ENCODE results near the gene CLNK. TPM values are rescaled to one million over a fixed set of nuclear protein-coding genes. Genes with fewer than 3 reads are reported as not detected.

Gene CLNK
- total RNA-seq, 2 experiments from 2014 or later: 2.0 TPM; not detected in 1

- Histone ChIP-seq H3K27ac (ENCODE audit: low read depth, low read length, poor library complexity, severe bottlenecking) (no peak overlapping the region), H3K9me2 (ENCODE audit: insufficient read depth, low read length) (no peaks in the 10 kb centered on the region), H3K4me1 (ENCODE audit: insufficient read depth, low read length, poor library complexity, severe bottlenecking) (no peaks in the 10 kb centered on the region), H4K20me1 (ENCODE audit: insufficient read depth, low read length) (no peaks in the 10 kb centered on the region), H3K4me2 (ENCODE audit: low read length) (no peak overlapping the region), H2AFZ (ENCODE audit: low read length) (no peak overlapping the region), H3K79me2 (ENCODE audit: insufficient read depth, low read depth, low read length) (no peaks in the 10 kb centered on the region), H3K9me3 (ENCODE audit: low read length) (no peaks in the 10 kb centered on the region), H3K36me3 (ENCODE audit: insufficient read depth, low read length) (no peaks in the 10 kb centered on the region), H3K4me3 (ENCODE audit: low read depth, low read length, poor library complexity, severe bottlenecking) (no peak overlapping the region)
- CTCF ChIA-PET (ENCODE audit: unreplicated experiment): no interaction called here
- intact Hi-C loops (cut with micrococcal nuclease; ENCODE audit: unreplicated experiment): no loop called here
- TF ChIP-seq CTCF (conservative IDR thresholded peaks at IDR 0.05; ENCODE audit: low read length): no peak
- TF ChIP-seq EZH2phosphoT487 (IDR thresholded peaks at IDR 0.05; ENCODE audit: borderline replicate concordance, low read depth, low read length): no peak
- POLR2A ChIA-PET: interaction anchor here (0.7 to 0.9 kb wide), 2 partner anchors 9 to 14 kb away, joined by 4 to 14 read pairs; no protein-coding TSS in a partner anchor
- no TSS peak for BruUV-seq (replicated peaks)
- DNase-seq (ENCODE audit: low spot score): no peak
These were observed 28.1 kb downstream of the CLNK start for GRCh38 chr4:10656420-10656819.

GRCh38 chr4:10655968-10656367, 28.6 kb downstream of the CLNK start:
- Histone ChIP-seq H4K20me1 (ENCODE audit: insufficient read depth, low read length) (no peaks in the 10 kb centered on the region), H3K4me2 (ENCODE audit: low read length) (no peak overlapping the region), H3K9me2 (ENCODE audit: insufficient read depth, low read length) (no peaks in the 10 kb centered on the region), H3K27ac (ENCODE audit: low read depth, low read length, poor library complexity, severe bottlenecking) (no peak overlapping the region), H3K4me1 (ENCODE audit: insufficient read depth, low read length, poor library complexity, severe bottlenecking) (no peaks in the 10 kb centered on the region), H3K36me3 (ENCODE audit: insufficient read depth, low read length) (no peaks in the 10 kb centered on the region), H3K9me3 (ENCODE audit: low read length) (no peaks in the 10 kb centered on the region), H3K4me3 (ENCODE audit: low read depth, low read length, poor library complexity, severe bottlenecking) (no peak overlapping the region), H2AFZ (ENCODE audit: low read length) (no peak overlapping the region), H3K79me2 (ENCODE audit: insufficient read depth, low read depth, low read length) (no peaks in the 10 kb centered on the region)
- intact Hi-C loops (cut with micrococcal nuclease; ENCODE audit: unreplicated experiment): no loop called here
- BruUV-seq (replicated peaks): no TSS peak
- no peak for DNase-seq (ENCODE audit: low spot score)
- POLR2A ChIA-PET: interaction anchor here (0.7 kb wide), 1 partner anchor 8 kb away, joined by 14 read pairs; no protein-coding TSS in a partner anchor
- CTCF ChIA-PET (ENCODE audit: unreplicated experiment): no interaction called here
- TF ChIP-seq CTCF (conservative IDR thresholded peaks at IDR 0.05; ENCODE audit: low read length) (no peak), EZH2phosphoT487 (IDR thresholded peaks at IDR 0.05; ENCODE audit: borderline replicate concordance, low read depth, low read length) (no peak)

- no peak overlapping the region for H3K4me3 ChIP-seq (ENCODE audit: low read depth, low read length, poor library complexity, severe bottlenecking)
- H3K27ac ChIP-seq (ENCODE audit: low read depth, low read length, poor library complexity, severe bottlenecking): no peak overlapping the region
- H3K4me2 ChIP-seq (ENCODE audit: low read length): no peak overlapping the region
- no peaks in the 10 kb centered on the region for H4K20me1 ChIP-seq (ENCODE audit: insufficient read depth, low read length)
- H3K36me3 ChIP-seq (ENCODE audit: insufficient read depth, low read length): no peaks in the 10 kb centered on the region
- no peaks in the 10 kb centered on the region for H3K9me3 ChIP-seq (ENCODE audit: low read length)
- H3K9me2 ChIP-seq (ENCODE audit: insufficient read depth, low read length): no peaks in the 10 kb centered on the region
- CTCF ChIA-PET (ENCODE audit: unreplicated experiment): no interaction called here
- POLR2A ChIA-PET: interaction anchor here (0.8 to 1.0 kb wide), 2 partner anchors 7 to 76 kb away, joined by 3 to 14 read pairs; no protein-coding TSS in a partner anchor
- no peak for DNase-seq (ENCODE audit: low spot score)
- no peak overlapping the region for H2AFZ ChIP-seq (ENCODE audit: low read length)
- no peak for TF ChIP-seq CTCF (conservative IDR thresholded peaks at IDR 0.05; ENCODE audit: low read length)
- no peak for TF ChIP-seq EZH2phosphoT487 (IDR thresholded peaks at IDR 0.05; ENCODE audit: borderline replicate concordance, low read depth, low read length)
- no peaks in the 10 kb centered on the region for H3K79me2 ChIP-seq (ENCODE audit: insufficient read depth, low read depth, low read length)
- no TSS peak for BruUV-seq (replicated peaks)
- H3K4me1 ChIP-seq (ENCODE audit: insufficient read depth, low read length, poor library complexity, severe bottlenecking): no peaks in the 10 kb centered on the region
- intact Hi-C loops (cut with micrococcal nuclease; ENCODE audit: unreplicated experiment): no loop called here
These were observed 36.1 kb downstream of the CLNK start for GRCh38 chr4:10648479-10648878.

Measured in OCI-LY7 (cell line).